ENCODE measurements around the gene ZNF581. TPM values are rescaled to one million over a fixed set of nuclear protein-coding genes. Genes with fewer than 3 reads are reported as not detected.

Gene ZNF581
- polyA plus RNA-seq, 1 donor from 2014 or later, result 79.3 TPM

DNA sequence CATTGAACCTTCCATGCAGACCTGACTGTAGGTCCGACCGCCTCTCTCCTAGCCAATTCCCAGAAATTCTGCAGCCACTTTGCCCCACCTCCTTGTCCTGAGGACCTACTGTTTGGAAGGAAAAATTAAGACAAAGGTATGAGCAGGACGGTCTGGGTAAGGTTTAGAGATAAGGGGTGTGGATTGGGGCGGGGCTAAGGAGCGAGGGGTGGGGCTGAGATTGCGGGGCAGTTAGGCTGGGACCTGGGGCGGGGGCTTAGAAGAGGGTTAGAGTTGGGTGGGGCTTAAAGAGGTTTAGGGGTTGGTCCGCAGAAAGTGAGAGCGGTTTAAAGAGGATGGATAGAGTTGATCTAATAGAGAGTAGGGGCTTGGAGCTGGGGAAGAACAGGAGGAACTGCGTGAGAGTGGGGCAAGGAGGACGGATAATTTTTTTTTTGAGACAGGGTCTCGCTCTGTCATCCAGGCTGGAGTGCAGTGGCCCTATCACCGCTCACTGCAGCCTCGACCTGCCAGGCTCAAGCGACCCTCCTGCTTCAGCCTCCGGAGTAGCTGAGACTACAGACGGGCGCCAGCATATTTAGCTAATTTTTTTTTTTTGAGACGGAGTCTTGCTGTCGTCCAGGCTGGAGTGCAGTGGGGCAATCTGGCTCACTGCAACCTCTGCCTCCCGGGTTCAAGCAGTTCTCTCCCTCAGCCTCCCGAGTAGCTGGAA, 39.7 kb upstream of the ZNF581 start:
- no peaks in the 10 kb centered on the region for H3K27me3 Mint-ChIP-seq
- peaks cover 13 to 36% (median 35%) of the 10 kb centered on the region in 3 donors for H3K4me1 Mint-ChIP-seq
- no peaks in the 10 kb centered on the region for H3K36me3 Mint-ChIP-seq
- peak overlapping the region in 2 of 3 donors; percentile 47 to 91 for H3K27ac Mint-ChIP-seq
- peak overlapping the region in 3 of 4 donors; percentile 9 to 93 (median 47) for H3K4me3 Mint-ChIP-seq
- H3K9me3 Mint-ChIP-seq, result peaks cover 0 to 2% (median 0%) of the 10 kb centered on the region in 3 donors

DNA sequence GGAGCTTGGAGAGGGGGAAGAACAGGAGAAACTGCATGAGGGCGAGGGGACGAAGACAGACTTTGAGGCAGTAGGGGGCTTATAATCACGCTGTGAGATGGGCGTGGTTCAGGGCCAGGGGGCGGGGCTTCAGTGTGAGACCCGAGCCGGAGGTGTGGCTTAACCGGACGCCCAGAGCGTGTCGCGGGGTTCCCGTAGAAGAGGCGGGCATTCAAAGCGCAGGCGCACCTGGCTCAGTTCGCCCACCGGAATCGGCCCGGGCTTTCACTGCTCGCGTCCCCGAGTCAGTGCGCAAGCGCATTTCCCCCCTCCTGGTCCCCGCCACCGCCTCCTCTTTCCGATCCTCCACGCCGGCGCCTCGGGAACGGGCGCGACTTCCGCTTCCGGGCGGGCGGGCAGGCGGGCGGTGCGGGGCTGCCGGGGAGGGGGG, 38.2 kb upstream of the ZNF581 start:
- H3K27me3 Mint-ChIP-seq, result no peaks in the 10 kb centered on the region
- peaks cover 17 to 40% (median 33%) of the 10 kb centered on the region in 3 donors for H3K4me1 Mint-ChIP-seq

DNA sequence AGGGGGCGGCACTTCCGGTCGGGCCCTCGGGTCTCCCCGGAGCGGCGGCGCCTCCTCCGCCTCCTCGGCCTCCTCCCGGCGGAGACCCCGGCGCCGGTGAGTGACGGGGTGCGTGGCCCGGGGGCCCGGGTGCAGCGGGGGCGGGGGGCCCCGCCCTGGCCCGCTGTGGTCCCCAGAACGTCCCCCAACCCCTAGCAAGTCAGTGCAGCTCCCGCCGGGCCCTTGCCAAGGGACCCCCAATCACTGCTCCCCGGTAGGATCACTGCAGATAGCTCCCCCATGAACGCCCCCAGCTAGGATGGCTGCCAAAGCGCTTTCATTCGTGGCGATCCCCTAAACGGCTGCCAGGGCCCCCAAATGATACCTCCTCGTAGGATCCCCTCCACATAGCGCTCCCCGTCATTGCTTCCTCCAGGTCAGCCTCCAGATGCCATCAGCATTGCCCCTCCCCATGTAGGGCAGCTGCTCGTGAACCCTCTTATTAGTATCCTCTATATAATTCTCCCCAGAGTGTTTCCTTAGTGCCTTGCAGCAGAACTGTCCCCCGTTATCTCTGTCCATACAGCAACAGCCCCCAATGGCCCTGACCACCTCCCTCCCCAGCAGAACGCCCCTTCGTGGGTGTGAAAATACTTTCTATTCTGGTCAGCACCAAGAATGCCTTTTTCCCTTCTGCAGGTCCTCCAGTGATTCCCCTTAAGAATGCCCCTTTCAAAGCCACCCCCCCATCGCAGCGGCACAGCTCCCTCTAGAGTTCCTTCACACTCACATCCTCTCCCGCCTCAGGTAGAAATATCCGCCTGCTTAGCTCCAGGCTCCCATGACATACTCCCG, 37.6 kb upstream of the ZNF581 start, which contains the start of gene ZNF865:
Gene ZNF865 (plus strand): TSS at position 11 of the 834 bp plus-strand sequence. CDS start 7,972 bp downstream, outside the sequence.
- Mint-ChIP-seq H3K9me3 (no peaks in the 10 kb centered on the region), H3K27me3 (no peaks in the 10 kb centered on the region), H3K4me1 (peaks cover 17 to 43% (median 37%) of the 10 kb centered on the region in 3 donors), H3K4me3 (peak within 1 kb of the TSS; percentile 87 to 99 (median 96)), H3K36me3 (no peaks in the 10 kb centered on the region), H3K27ac (peak within 1 kb of the TSS; percentile 91 to 95 (median 93))

More for the DNA sequence above, 38.2 kb upstream of the ZNF581 start:
- Mint-ChIP-seq H3K36me3 (no peaks in the 10 kb centered on the region), H3K27ac (peak overlapping the region; percentile 91 to 93 (median 92)), H3K4me3 (peak overlapping the region; percentile 85 to 96 (median 90)), H3K9me3 (no peaks in the 10 kb centered on the region)

DNA sequence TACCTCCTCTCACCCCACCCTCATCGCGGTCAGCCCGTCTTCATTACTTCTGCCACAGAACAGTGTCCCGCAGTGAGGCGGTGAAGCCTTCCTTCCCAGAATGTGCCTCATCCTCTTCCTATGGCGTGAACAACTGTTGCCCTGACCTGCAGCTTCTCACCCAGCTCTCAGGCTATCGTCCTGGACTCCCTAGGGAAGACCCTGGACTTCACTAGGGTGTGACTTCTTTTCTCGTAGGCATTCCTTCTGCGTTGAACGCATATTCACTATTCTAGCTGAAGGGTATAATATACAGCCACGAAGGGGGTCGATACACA, 37.0 kb upstream of the ZNF581 start:
- Mint-ChIP-seq H3K27me3 (no peaks in the 10 kb centered on the region), H3K9me3 (no peaks in the 10 kb centered on the region), H3K27ac (peak overlapping the region; percentile 91 to 95 (median 93)), H3K36me3 (no peaks in the 10 kb centered on the region), H3K4me1 (peaks cover 13 to 43% (median 37%) of the 10 kb centered on the region in 3 donors), H3K4me3 (peak overlapping the region; percentile 87 to 99 (median 96))

DNA sequence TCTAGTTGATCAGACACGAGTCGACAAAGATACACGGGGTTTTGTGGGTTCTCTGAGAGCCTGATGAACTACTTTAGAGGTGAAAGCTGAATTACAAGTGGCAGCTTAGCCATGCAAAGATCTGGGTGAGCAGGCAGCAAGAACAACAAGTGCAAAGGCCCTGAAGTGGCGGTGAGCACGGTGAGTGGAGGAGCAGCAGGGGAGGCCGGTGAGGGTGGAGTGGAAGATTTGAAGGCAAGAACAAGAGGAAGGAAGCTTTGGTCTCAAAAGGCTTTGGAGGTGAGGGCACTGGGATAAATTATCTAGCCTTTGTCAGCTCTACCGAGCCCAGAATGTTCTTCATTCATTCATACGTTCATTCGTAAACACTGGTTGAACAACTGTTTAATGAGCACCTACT, 36.6 kb upstream of the ZNF581 start:
- Mint-ChIP-seq H3K27ac (peak overlapping the region; percentile 84 to 93 (median 91)), H3K4me1 (peaks cover 13 to 44% (median 38%) of the 10 kb centered on the region in 3 donors), H3K9me3 (no peaks in the 10 kb centered on the region), H3K27me3 (no peaks in the 10 kb centered on the region), H3K4me3 (peak overlapping the region in 3 of 4 donors; percentile 45 to 87 (median 61)), H3K36me3 (no peaks in the 10 kb centered on the region)

DNA sequence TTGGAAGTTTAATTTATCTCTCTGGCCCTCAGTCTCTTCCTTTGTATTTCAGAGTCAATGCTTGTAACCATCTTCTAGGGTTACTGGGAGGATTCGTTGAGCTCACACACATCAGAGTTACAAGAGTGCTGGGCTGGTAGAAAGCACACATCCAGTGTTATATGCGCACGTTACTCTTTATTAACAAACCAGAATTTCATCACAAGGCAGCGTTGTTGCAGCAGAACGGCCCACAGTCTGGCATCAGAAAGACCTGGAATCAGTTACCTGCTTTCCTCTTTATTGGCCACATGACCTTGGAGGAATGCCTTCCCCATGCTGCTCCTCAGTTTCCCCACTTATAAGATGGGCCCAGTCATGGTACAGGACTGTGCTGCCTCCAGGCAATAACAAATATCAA, 34.1 kb upstream of the ZNF581 start:
- peaks cover 20 to 54% (median 41%) of the 10 kb centered on the region in 3 donors for H3K4me1 Mint-ChIP-seq
- H3K36me3 Mint-ChIP-seq, result no peaks in the 10 kb centered on the region
- H3K4me3 Mint-ChIP-seq, result no peak overlapping the region
- no peaks in the 10 kb centered on the region for H3K9me3 Mint-ChIP-seq
- H3K27me3 Mint-ChIP-seq, result no peaks in the 10 kb centered on the region
- no peak overlapping the region for H3K27ac Mint-ChIP-seq

DNA sequence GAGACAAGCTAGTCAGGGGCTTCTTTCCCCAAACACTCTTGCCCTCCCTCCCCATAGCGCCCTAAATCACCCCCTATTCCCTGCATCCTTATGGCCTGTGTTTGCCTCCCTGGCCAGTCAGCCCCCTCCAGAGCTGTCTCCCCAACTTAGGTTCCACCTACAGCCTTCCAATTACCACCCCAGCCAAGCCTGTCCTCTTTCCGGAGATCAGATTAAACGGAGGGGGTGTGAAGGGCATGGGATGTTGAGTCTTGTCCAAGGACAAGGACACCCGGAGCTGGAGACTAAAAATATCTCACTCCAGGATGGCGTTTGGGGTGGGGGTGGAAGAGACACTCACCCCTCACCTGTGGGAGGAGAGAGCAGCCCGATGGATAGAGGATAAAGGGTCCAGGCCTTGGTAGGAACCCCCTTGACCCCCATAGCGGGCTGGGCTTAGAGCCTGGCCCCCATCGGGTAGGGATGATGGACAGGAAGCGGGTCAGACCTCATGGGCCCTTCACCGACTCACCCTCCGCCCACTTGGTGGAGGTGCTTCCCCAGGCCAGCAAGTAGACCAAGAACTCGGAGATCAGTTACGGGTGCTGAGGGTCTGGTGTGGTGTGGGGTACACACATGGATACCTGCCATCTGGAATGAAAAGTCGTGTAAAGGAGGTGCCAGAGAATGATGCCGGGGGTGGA, 32.0 kb upstream of the ZNF581 start:
- Mint-ChIP-seq H3K4me3 (peak overlapping the region in 1 of 4 donors; percentile 54), H3K9me3 (no peaks in the 10 kb centered on the region), H3K36me3 (no peaks in the 10 kb centered on the region), H3K4me1 (peaks cover 20 to 43% (median 31%) of the 10 kb centered on the region in 3 donors), H3K27ac (peak overlapping the region in 1 of 3 donors; percentile 59), H3K27me3 (no peaks in the 10 kb centered on the region)

DNA sequence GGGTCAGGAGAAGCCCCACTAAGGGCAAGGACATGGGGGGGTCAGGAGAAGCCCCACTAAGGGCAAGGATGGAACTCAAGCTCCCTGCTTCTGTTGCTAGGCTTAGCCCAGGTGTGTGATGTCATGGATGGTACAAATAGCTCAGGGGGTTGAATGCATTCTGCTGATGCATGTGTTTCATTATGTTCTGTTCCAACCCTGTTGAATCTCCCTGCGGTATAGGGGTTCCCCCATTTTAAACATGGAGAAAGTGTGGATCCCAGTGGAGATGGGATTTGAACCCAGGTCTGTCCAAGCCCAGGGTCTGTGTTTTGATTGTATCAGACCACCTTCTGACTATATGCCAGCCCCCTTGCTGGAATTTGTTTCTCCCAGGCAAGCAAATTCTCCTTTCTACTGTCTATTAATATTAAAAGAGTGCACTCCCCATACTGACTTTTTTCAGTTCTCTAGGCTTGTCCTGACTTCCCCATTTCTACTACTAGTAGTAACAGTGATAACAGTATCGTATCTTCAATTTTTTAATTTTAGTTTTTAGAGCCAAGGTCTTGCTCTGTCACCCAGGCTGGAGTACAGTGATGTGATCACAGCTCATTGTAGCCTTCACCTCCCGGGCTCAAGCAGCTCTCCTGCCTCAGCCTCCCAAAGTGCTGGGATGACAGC, 31.3 kb upstream of the ZNF581 start:
- no peaks in the 10 kb centered on the region for H3K9me3 Mint-ChIP-seq
- no peaks in the 10 kb centered on the region for H3K27me3 Mint-ChIP-seq
- H3K27ac Mint-ChIP-seq, result peak overlapping the region in 1 of 3 donors; percentile 59
- peak overlapping the region in 3 of 4 donors; percentile 10 to 54 (median 46) for H3K4me3 Mint-ChIP-seq
- H3K4me1 Mint-ChIP-seq, result peaks cover 15 to 37% (median 26%) of the 10 kb centered on the region in 3 donors
- no peaks in the 10 kb centered on the region for H3K36me3 Mint-ChIP-seq

DNA sequence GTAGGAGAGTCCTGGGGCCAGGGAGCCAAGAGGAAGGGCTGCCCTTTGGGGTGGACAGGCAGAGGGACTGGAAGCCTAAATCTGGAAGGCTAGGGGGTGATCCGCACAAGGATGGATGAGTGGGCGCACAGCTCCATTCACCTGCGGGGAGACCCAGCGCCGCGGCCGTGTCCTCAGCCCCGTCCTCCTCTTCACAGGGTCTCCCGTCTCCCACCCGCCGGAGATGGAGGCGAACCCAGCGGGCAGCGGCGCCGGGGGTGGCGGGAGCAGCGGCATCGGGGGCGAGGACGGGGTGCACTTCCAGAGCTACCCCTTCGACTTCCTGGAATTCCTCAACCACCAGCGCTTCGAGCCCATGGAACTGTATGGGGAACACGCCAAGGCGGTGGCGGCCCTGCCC, 30.1 kb upstream of the ZNF581 start:
- Mint-ChIP-seq H3K27me3 (no peaks in the 10 kb centered on the region), H3K4me3 (no peak overlapping the region), H3K36me3 (no peaks in the 10 kb centered on the region), H3K9me3 (no peaks in the 10 kb centered on the region), H3K4me1 (peaks cover 11 to 32% (median 16%) of the 10 kb centered on the region in 3 donors), H3K27ac (no peak overlapping the region)

DNA sequence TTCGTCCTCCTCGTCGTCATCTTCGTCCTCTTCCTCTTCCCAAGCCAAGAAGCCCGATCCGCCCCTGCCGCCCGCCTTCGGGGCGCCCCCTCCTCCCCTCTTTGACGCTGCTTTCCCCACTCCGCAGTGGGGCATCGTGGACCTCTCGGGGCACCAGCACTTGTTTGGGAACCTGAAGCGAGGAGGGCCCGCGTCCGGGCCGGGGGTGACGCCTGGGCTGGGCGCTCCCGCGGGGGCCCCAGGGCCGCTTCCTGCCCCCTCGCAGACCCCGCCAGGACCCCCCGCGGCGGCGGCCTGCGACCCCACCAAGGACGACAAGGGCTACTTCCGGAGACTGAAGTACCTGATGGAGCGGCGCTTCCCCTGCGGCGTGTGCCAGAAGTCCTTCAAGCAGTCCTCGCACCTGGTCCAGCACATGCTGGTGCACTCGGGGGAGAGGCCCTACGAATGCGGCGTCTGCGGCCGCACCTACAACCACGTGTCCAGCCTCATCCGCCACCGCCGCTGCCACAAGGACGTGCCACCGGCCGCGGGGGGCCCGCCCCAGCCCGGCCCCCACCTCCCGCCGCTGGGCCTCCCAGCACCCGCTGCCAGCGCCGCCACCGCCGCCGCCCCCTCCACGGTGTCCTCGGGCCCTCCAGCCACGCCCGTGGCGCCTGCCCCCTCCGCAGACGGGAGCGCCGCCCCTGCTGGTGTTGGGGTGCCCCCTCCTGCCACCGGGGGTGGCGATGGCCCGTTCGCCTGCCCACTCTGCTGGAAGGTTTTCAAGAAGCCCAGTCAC, 29.3 kb upstream of the ZNF581 start:
- Mint-ChIP-seq H3K4me3 (no peak overlapping the region), H3K9me3 (no peaks in the 10 kb centered on the region), H3K27me3 (no peaks in the 10 kb centered on the region), H3K4me1 (peaks cover 11 to 29% (median 13%) of the 10 kb centered on the region in 3 donors), H3K27ac (no peak overlapping the region), H3K36me3 (no peaks in the 10 kb centered on the region)

DNA sequence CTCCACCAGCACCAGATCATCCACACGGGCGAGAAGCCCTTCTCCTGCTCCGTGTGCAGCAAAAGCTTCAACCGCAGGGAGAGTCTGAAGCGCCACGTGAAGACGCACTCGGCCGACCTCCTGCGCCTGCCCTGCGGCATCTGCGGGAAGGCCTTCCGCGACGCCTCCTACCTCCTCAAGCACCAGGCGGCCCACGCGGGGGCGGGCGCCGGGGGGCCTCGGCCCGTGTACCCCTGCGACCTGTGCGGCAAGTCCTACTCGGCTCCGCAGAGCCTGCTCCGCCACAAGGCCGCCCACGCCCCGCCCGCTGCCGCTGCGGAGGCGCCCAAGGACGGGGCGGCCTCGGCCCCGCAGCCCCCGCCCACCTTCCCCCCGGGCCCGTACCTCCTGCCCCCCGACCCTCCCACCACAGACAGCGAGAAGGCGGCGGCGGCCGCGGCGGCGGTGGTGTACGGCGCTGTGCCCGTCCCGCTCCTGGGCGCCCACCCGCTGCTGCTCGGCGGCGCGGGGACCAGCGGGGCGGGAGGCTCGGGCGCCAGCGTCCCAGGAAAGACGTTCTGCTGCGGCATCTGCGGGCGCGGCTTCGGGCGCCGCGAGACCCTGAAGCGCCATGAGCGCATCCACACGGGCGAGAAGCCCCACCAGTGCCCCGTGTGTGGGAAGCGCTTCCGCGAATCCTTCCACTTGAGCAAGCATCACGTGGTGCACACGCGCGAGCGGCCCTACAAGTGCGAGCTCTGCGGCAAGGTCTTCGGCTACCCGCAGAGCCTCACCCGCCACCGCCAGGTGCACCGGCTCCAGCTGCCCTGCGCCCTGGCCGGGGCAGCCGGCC, 28.5 kb upstream of the ZNF581 start:
- Mint-ChIP-seq H3K4me1 (peaks cover 13 to 24% (median 13%) of the 10 kb centered on the region in 3 donors), H3K36me3 (no peaks in the 10 kb centered on the region), H3K4me3 (no peak overlapping the region), H3K9me3 (no peaks in the 10 kb centered on the region), H3K27ac (no peak overlapping the region), H3K27me3 (no peaks in the 10 kb centered on the region)

DNA sequence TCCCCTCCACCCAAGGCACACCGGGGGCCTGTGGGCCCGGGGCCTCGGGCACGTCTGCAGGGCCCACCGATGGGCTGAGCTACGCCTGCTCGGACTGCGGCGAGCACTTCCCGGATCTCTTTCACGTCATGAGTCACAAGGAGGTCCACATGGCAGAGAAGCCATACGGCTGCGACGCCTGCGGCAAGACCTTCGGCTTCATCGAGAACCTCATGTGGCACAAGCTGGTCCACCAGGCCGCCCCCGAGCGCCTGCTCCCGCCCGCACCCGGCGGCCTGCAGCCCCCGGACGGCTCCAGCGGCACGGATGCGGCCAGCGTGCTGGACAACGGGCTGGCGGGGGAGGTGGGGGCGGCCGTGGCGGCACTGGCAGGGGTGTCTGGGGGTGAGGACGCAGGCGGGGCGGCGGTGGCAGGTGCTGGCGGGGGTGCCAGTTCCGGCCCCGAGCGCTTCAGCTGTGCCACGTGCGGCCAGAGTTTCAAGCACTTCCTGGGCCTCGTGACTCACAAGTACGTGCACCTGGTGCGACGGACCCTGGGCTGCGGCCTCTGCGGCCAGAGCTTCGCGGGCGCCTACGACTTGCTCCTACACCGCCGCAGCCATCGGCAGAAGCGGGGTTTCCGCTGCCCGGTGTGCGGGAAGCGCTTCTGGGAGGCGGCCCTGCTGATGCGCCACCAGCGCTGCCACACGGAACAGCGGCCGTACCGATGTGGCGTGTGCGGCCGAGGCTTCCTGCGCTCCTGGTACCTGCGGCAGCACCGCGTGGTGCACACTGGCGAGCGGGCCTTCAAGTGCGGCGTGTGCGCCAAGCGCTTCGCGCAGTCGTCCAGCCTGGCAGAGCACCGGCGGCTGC, 27.7 kb upstream of the ZNF581 start:
- Mint-ChIP-seq H3K4me1 (peaks cover 10 to 23% (median 13%) of the 10 kb centered on the region in 3 donors), H3K36me3 (no peaks in the 10 kb centered on the region), H3K4me3 (no peak overlapping the region), H3K9me3 (no peaks in the 10 kb centered on the region), H3K27me3 (no peaks in the 10 kb centered on the region), H3K27ac (no peak overlapping the region)
